HG02588 (cell line): ENCODE data around the gene CMTM2.

Source experiments
- ATAC-seq: cut with Tn5 transposase; IDR thresholded peaks from one replicate; pipeline ENCODE4 v1.9.1; 2021; ENCODE audit warnings: mild to moderate bottlenecking, moderate library complexity; ENCODE audit not compliant: unreplicated experiment

CMTM2 gene, protein sequence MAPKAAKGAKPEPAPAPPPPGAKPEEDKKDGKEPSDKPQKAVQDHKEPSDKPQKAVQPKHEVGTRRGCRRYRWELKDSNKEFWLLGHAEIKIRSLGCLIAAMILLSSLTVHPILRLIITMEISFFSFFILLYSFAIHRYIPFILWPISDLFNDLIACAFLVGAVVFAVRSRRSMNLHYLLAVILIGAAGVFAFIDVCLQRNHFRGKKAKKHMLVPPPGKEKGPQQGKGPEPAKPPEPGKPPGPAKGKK

GRCh38 chr16:66578651-66579531 is at the start of gene CMTM2:
Gene CMTM2 (plus strand): TSS chr16:66579463. CDS start chr16:66579608, 145 bp downstream.
- no peak for ATAC-seq

DNA sequence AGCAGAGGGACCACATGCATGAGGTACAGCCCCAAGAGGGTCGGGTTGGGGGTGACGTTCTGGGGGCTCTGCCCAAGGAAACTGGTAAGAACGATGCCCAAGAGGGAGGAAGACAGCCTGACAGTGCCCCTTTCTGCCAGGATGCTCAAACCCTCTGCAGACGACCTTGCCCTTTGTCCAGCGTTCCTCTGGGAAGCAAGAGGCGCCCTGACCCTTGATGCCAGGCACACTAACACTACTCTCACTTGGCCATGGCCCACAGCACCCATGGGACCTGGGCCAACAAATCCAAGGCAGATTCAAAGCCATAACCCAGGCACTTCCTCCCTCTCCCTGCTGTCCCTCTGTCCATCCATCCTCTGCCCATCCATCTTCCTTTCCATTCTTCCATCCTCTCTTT is 49.8 kb upstream of the CMTM2 start:
- no peak for ATAC-seq

DNA sequence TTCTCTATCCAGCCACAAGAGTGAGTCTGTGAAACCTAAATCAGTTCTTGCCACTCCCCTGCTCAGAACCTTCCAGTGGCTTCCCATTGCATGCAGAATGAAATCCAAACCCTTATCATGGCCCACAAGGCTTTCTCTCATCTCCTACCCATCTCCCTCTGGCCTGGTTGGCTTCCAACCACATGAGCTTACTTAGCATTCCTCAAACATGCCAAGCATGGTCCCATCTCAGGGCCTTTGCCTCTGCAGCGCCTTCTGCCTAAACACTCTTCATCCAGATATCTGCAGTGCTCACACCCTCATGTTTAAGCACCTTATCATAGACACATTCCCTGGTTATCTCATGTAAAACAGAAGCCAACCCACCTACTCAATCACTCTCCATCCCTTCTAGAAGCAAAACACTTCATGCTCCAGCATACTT is 44.9 kb upstream of the CMTM2 start:
- no peak for ATAC-seq

- no peak for ATAC-seq
Observed at GRCh38 chr16:66536525-66536924, 42.7 kb upstream of the CMTM2 start.

DNA sequence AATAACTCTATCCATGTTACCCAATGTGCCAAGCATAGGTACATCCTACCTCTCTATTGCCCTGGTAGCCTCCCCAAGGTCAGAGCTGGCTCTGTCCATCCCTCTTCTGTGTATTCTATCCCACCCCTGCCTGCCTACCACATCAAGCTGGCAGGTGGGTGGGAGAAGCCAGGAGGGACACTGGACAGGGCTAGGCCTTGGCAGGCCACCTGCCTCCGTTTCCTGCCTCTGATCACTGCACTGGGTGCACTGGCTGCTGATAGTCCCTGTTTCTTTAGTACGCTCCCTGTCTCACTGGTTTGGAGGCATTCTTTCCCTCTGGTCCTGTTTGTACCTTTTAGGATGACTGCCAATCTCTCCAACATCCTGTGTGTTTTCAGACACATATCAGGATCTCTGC is 42.0 kb upstream of the CMTM2 start:
- no peak for ATAC-seq

GRCh38 chr16:66538910-66539309 is 40.4 kb upstream of the CMTM2 start:
- ATAC-seq, result no peak

- ATAC-seq, result no peak
Observed at GRCh38 chr16:66539623-66540469, 39.4 kb upstream of the CMTM2 start.

- no peak for ATAC-seq
Observed at GRCh38 chr16:66541388-66542355, 37.6 kb upstream of the CMTM2 start.

DNA sequence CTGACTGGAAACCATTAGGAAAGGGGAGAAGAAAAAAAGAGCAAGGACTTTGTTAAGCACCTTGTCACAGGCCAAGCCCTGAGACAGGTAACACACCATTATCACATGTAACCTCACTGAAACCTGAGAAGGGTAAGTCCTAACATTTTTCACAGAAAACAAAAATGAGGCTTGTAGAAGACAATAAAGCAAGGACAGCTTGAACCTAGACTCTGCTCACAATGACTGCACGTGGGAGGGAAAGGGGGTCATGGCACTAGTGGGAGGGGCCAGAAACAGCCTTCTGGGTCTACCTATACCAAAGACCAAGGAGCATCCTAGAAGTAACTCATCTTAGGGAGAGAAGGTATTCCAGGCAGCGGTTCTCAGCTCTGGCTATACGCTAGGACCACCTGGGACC is 36.9 kb upstream of the CMTM2 start:
- ATAC-seq, result no peak

DNA sequence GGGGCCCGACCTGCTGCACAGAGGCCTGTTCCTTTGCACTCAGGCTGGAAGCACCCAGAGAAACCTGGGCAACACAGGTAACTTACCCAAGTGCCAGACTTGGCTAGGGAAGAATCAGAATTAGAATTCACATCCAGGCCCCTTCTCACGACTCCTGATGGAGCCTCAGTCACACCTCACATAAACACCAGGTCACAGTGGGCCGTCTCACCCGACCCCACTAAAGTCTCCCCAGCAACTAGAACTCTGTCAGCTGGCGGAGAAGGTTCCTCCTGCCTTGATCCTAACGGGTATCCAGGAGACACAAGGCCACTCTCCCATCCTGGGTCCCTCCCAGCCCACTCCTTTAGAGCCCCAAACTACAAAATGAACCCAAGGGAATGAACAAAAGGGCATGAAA is 35.7 kb upstream of the CMTM2 start:
- ATAC-seq, result no peak

GRCh38 chr16:66544016-66544757 is 35.1 kb upstream of the CMTM2 start:
- no peak for ATAC-seq

- no peak for ATAC-seq
Observed at GRCh38 chr16:66547101-66547989, 31.9 kb upstream of the CMTM2 start.

DNA sequence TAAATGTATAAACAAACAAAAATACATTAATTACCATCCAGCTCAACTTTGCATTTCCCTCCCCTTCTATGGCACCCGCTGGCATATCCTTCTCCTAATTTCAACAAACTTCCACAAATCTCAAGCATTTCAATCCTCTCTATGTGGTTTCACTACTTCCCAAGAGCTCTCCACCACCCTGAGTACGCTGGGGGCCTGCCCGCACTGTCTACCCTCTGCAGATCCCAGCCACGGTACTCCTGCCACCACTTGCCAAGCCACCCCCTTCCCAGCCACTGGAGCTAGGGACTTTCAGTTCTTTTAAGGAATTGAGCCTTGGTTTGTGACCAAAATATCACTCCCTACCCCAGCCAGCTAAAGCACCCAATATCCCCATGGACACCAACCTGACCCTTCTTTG is 31.2 kb upstream of the CMTM2 start:
- ATAC-seq, result no peak

DNA sequence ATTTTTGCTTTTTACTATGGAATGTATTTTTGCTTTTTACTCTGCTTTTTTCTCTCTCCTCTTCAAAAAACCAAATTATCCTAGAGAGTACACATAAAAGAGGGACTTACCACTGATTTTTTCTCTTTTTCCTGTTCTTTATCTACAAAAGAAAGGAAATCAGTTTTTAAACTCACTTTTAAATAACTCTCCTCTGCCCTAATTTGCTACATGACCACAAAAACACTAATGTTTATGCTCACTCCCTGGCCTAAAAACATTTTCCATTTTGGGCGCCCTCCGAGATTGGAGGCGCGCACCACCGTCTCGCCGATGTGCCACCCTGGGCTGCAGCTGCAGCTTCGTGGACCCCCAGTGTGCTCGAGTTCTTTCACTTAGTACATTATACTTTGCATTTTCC is 30.4 kb upstream of the CMTM2 start:
- no peak for ATAC-seq

DNA sequence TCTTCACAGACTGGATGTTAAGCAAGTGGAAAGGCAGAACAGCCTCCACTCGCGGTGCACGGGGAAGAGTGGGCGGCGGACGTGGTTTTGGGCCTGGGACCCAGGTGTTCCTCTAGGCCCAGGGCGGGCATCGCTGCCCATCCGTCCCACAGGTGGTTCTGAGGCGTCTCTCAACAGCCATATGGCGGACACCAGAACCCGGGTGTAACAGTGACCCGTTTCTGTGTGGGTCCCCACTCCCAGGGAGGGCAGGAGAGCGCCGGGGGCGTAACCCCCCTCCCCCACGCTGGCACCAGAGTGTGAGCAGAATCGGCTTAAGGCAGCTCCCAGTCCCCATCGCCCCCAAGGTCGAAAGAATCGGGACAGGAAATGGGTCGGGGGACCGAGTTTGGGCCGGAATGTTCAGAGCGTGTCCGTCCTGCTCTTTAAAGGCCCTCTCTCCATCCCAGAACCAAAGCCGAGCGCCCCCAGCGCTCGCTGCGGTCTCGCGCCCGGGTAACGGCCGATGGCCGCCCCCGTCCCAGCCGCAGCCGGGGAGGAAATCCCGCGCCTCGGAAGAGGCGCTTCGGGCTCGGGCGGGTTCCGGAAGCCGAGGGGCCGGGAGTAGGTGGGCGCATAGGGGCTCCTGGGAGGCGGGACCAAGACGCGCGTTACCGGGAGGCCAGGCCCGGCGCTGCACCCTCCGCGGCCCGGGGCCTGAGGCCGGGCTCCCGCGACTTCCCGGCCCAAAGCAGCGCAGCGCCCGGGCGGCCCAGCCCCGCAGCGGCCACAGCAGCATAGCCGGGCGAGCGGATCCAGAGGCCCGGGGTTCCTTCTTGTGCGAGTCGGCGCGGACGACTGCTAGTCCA is 29.8 kb upstream of the CMTM2 start, which contains the start of gene TK2:
TK2 (minus strand) TSS at position 839 of the 848 bp plus-strand sequence; CDS start at position 778, 61 bp downstream.
- ATAC-seq, result no peak

DNA sequence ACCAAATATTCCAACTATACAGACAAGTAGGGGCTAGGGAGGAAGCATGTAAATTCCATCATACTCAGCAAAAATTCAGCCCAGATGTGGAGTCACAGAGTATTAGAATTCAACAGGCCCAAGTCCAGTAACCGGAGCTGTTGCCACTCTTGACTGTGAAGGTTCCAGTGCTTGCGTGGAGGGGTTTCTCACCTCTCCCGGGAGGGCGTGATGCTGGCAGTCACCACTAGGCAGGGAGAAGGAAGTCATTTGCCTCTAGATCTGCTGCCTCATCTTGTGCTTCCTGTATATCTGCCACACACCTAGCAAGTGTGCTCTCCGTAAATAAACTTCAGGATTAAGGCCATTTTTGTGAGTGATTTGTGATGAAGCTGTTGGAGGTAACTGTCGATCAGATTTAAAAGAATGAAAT is 27.9 kb upstream of the CMTM2 start:
- no peak for ATAC-seq

- ATAC-seq, result no peak
Observed at GRCh38 chr16:66551788-66552285, 27.4 kb upstream of the CMTM2 start.
